Ishikawa (cell line): ENCODE measurements around the gene PALLD.

Source experiments
- CEBPB ChIP-seq: IDR thresholded peaks from 2 replicates; pipeline ENCODE4 v1.6.1; 2012
- CREB1 ChIP-seq: IDR thresholded peaks from 2 replicates; pipeline ENCODE4 v1.6.1; 2012; ENCODE audit warnings: low read depth
- EGR1 ChIP-seq: IDR thresholded peaks from 2 replicates; pipeline ENCODE4 v1.6.1; 2012
- EP300 ChIP-seq: IDR thresholded peaks from 2 replicates; pipeline ENCODE4 v1.6.1; 2012; ENCODE audit warnings: borderline replicate concordance
- FOXM1 ChIP-seq: IDR thresholded peaks from 2 replicates; pipeline ENCODE4 v1.6.1; 2012; ENCODE audit warnings: low read depth, borderline replicate concordance
- NFIC ChIP-seq: IDR thresholded peaks from 2 replicates; pipeline ENCODE4 v1.6.1; 2012
- RAD21 ChIP-seq: IDR thresholded peaks from 2 replicates; pipeline ENCODE4 v1.6.1; 2012; ENCODE audit warnings: low read depth
- REST ChIP-seq: IDR thresholded peaks from 2 replicates; pipeline ENCODE4 v1.6.1; 2012; ENCODE audit warnings: low read depth, mild to moderate bottlenecking
- TAF1 ChIP-seq: IDR thresholded peaks from 2 replicates; pipeline ENCODE4 v1.6.1; 2012; ENCODE audit warnings: low read depth, mild to moderate bottlenecking
- TCF12 ChIP-seq: IDR thresholded peaks from 2 replicates; pipeline ENCODE4 v1.6.1; 2012; ENCODE audit warnings: low read depth
- TEAD4 ChIP-seq: IDR thresholded peaks from 2 replicates; pipeline ENCODE4 v1.6.1; 2012
- USF1 ChIP-seq: IDR thresholded peaks from 2 replicates; pipeline ENCODE4 v1.6.1; 2012
- YY1 ChIP-seq: IDR thresholded peaks from 2 replicates; pipeline ENCODE4 v1.6.1; 2012; ENCODE audit warnings: low read depth
- ZBTB7A ChIP-seq: IDR thresholded peaks from 2 replicates; pipeline ENCODE4 v1.6.1; 2012; ENCODE audit warnings: low read depth
- TF ChIP-seq, protein P1 (sequence below): IDR thresholded peaks from 2 replicates; pipeline ENCODE4 v1.6.1; 2012

The PALLD gene

DNA sequence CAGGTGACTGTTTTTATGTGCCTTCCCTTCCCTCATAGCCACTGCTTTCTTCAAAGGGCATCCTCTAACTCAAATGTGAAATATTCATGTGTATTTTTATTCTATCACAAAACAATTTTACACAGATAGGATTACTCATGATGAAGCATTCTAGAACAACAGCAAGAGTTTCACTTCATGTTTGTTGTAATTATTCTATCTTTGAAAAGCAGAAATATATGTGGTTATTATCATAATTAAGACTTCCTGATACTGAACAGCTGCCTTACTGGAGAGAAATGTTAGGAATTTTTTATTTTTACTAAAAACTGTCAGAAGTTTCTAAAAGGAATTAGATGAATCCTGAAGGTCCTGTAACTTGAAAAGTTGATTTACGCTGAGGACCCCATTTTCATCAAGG lies 229.1 kb downstream of the PALLD start:
- TF ChIP-seq CEBPB (no peak), RAD21 (no peak), CREB1 (no peak), REST (no peak), NFIC (no peak), EP300 (no peak), TCF12 (no peak), TEAD4 (no peak), YY1 (no peak), USF1 (no peak), ZBTB7A (no peak), TAF1 (no peak), EGR1 (no peak), FOXM1 (no peak)
- TF ChIP-seq, protein P1, sequence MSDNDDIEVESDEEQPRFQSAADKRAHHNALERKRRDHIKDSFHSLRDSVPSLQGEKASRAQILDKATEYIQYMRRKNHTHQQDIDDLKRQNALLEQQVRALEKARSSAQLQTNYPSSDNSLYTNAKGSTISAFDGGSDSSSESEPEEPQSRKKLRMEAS, result no peak

DNA sequence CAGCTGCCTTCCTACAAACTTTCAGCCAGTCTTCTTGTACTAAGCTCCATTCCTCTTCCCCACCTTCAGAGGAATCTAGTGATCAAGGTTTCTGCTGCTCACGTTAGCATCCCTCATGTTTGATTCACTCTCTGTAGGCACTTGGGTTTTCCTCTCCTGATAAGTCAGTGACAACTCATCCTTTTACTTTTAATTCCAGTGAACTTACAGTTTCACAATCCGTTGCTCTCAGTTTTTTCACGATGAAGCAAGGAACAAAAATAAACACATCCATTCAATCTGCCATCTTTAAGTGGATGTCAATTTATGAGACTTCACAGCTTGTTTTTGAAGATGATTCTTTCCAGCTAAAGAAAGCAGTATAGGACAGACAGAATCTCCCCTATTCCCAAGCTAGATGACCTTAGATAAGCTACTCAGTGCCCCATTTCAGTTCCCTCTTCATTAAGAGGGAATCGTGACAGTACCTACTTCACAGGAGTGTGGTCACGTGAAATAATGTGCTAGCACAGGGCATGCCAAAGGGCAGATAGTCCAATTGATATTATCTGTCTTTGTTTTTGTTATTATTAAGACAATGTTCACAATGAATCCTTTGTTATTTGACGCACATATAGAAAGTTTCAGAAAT lies 234.3 kb downstream of the PALLD start:
- TF ChIP-seq YY1 (no peak), CEBPB (no peak), RAD21 (no peak), USF1 (no peak), EP300 (no peak), REST (no peak), FOXM1 (no peak), EGR1 (no peak), ZBTB7A (no peak), TCF12 (no peak), TEAD4 (no peak), NFIC (no peak), CREB1 (no peak), TAF1 (no peak)

DNA sequence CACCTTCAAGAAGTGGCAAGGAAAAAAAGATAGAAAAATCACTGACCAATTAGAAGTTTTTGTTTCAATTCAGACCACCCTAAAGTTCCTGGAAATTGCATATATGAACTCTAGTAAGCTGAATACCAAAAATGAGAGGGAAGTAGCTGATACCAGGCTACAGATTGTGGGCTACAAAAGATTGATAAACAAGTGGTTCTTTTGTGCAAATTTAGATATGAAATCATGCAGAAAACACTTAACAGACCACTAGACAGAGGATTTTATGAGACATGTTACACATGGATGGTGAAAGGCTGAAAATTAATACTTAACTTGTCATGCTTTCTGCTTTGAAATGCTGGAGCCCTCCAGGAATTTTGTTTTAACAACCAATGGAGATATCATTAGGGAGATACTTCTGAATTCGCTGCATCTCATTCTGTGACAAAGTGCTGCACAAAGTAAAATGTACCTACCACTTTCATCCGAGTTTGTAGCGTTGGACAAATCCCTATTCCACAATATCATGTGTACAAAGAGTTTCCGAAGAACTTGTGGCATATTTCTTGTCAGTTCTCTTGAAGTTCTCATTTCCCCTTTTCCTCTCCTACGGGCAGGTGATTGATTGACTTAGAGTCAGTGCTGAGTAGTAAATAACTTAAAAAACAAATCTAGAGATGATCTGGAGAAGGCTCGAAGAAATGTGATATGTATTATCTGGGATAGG lies 235.0 kb downstream of the PALLD start:
- TF ChIP-seq CREB1, result no peak
- no peak for TF ChIP-seq EP300
- TF ChIP-seq NFIC, result no peak
- no peak for TF ChIP-seq TCF12
- no peak for TF ChIP-seq ZBTB7A
- TF ChIP-seq, protein P1, result no peak
- no peak for TF ChIP-seq CEBPB
- TF ChIP-seq TEAD4, result no peak
- no peak for TF ChIP-seq USF1
- no peak for TF ChIP-seq EGR1
- no peak for TF ChIP-seq FOXM1
- no peak for TF ChIP-seq TAF1
- TF ChIP-seq RAD21, result no peak
- no peak for TF ChIP-seq REST
- TF ChIP-seq YY1, result no peak
